ENCODE measurements around the gene C1GALT1C1L. TPM values are rescaled to one million over a fixed set of nuclear protein-coding genes. Genes with fewer than 3 reads are reported as not detected.
A peak's percentile ranks its signal among the peaks of the same experiment; 100 is the strongest.

Gene C1GALT1C1L
- polyA plus RNA-seq, 1 experiment, result 0.12 TPM

DNA sequence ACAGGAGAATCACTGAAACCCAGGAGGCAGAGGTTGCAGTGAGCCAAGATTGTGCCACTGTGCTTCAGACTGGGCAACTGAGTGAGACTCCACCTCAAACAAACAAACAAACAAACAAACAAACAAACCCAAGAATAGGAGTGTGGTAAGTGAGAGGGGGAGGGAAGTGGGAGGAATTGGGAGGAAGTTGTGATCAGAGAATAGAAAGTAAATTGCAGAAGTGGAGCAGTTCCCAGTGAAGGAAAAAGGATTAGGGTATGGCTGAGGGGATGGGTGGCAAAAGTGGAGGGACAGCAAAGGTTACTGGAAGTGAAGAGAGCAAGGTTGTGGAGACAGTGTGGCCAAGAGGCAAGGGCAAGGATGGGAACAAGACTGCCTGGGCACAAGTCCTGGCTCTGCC, 41.1 kb upstream of the C1GALT1C1L start:
- DNase-seq (ENCODE audit: low read depth), result no peak
- Histone ChIP-seq H3K4me3 (ENCODE audit: low read depth, low read length) (no peak overlapping the region), H3K27me3 (ENCODE audit: control insufficient read depth, insufficient read depth, low read length) (peaks cover 1% of the 10 kb centered on the region; the same call in 1 of the 2 replicates), H3K36me3 (ENCODE audit: control insufficient read depth, insufficient read depth, low read length) (no peaks in the 10 kb centered on the region)
- ChIA-PET CTCF (no interaction called here), POLR2A (no interaction called here)
- TF ChIP-seq, protein P1, sequence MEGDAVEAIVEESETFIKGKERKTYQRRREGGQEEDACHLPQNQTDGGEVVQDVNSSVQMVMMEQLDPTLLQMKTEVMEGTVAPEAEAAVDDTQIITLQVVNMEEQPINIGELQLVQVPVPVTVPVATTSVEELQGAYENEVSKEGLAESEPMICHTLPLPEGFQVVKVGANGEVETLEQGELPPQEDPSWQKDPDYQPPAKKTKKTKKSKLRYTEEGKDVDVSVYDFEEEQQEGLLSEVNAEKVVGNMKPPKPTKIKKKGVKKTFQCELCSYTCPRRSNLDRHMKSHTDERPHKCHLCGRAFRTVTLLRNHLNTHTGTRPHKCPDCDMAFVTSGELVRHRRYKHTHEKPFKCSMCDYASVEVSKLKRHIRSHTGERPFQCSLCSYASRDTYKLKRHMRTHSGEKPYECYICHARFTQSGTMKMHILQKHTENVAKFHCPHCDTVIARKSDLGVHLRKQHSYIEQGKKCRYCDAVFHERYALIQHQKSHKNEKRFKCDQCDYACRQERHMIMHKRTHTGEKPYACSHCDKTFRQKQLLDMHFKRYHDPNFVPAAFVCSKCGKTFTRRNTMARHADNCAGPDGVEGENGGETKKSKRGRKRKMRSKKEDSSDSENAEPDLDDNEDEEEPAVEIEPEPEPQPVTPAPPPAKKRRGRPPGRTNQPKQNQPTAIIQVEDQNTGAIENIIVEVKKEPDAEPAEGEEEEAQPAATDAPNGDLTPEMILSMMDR (IDR thresholded peaks at IDR 0.05; ENCODE audit: insufficient read depth, low read depth, low read length), result no peak

DNA sequence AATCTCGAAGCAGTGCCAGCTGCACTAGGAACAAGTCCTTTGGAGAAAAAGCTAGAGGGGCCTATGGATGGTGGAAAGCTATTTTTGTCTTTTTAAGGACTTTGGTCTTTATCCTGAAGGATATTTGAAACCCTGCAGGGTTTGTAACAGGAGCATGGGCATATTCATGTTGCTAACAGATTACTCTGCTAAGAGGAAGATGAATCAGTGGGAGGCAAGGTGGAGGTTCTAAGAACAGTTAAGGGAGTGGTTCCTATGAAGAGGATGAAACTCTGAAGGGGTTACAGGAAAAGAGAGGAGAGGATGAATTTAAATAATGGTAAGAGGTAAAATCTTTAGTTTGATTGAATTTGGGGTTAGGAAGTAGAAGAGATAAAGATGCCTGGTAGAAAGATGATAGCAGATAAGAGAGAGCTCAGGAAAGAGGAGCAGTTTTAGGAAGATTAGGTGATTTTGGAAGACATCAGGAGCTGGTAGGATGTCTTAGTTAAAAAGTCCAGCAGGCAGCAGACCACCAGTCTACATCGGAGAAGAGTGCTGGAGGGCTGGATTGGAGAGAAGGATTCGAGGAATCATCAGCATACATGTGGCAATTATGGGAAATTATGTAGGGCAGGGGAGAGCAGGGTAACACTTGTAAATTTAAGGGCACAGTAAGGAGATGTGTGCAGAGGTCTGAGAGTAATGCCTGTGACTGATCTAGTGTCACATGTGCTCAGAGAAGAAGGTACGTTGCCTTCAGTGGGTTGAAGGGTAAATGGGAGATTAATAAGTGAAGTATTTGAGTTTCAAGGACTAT, 39.3 kb upstream of the C1GALT1C1L start:
- Histone ChIP-seq H3K4me3 (ENCODE audit: low read depth, low read length) (no peak overlapping the region), H3K36me3 (ENCODE audit: control insufficient read depth, insufficient read depth, low read length) (no peaks in the 10 kb centered on the region), H3K27me3 (ENCODE audit: control insufficient read depth, insufficient read depth, low read length) (peaks cover 1% of the 10 kb centered on the region; the same call in 1 of the 2 replicates)
- ChIA-PET CTCF (interaction anchor here (0.7 to 0.9 kb wide), 2 partner anchors 10 to 22 kb away, joined by 3 to 5 read pairs; no protein-coding TSS in a partner anchor), POLR2A (no interaction called here)
- no peak for DNase-seq (ENCODE audit: low read depth)
- TF ChIP-seq, protein P1 (IDR thresholded peaks at IDR 0.05; ENCODE audit: insufficient read depth, low read depth, low read length), result no peak

DNA sequence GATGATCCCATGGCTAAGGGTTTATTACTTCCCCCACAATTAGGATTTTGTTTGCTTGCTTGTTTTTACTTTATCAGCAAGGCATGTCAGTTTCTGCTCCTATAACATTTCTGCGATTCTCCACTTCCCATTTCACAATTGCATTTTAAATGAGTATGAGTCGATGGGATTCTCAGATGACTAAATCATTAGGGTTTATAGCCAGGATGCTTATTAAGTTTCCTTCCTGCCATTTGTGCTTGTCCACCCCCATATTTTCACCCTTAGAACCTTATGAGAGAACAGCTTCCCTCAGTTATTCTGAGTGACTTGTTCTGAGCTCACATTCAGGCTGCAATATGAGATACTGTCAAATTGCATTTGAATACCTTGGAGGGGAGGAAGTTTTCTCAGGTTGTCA, 37.9 kb upstream of the C1GALT1C1L start:
- ChIA-PET POLR2A (no interaction called here), CTCF (interaction anchor here (0.6 to 1.0 kb wide), 2 partner anchors 17 to 101 kb away, joined by 3 to 4 read pairs; no protein-coding TSS in a partner anchor)
- Histone ChIP-seq H3K4me3 (ENCODE audit: low read depth, low read length) (no peak overlapping the region), H3K36me3 (ENCODE audit: control insufficient read depth, insufficient read depth, low read length) (no peaks in the 10 kb centered on the region), H3K27me3 (ENCODE audit: control insufficient read depth, insufficient read depth, low read length) (peaks cover 1% of the 10 kb centered on the region; the same call in 1 of the 2 replicates)
- DNase-seq (ENCODE audit: low read depth), result peak; percentile 69
- TF ChIP-seq, protein P1 (IDR thresholded peaks at IDR 0.05; ENCODE audit: insufficient read depth, low read depth, low read length), result no peak

GRCh38 chr2:43710866-43711265, 34.6 kb upstream of the C1GALT1C1L start:
- Histone ChIP-seq H3K27me3 (ENCODE audit: control insufficient read depth, insufficient read depth, low read length) (no peaks in the 10 kb centered on the region), H3K36me3 (ENCODE audit: control insufficient read depth, insufficient read depth, low read length) (no peaks in the 10 kb centered on the region), H3K4me3 (ENCODE audit: low read depth, low read length) (no peak overlapping the region)
- ChIA-PET CTCF (no interaction called here), POLR2A (no interaction called here)
- TF ChIP-seq, protein P1 (IDR thresholded peaks at IDR 0.05; ENCODE audit: insufficient read depth, low read depth, low read length), result no peak
- DNase-seq (ENCODE audit: low read depth), result no peak

DNA sequence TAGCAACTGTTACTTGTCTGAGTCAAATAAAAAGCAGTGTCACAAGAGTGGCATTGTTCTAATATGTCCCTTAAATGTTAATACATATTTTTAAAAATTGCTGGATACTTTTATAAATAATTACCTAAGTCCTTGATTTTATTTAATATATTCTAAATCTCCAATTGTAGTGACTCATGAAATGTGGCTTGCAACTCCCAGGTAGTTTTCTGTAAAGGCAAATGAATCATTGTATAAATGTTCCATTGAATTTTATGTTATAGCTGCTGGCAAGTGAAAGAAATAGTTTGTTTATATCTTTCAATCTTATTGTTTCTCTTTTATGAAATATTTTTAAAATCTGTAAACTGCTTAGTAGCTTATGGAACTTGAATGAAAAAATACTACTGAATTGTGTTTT, 32.7 kb upstream of the C1GALT1C1L start:
- Histone ChIP-seq H3K27me3 (ENCODE audit: control insufficient read depth, insufficient read depth, low read length) (no peaks in the 10 kb centered on the region), H3K36me3 (ENCODE audit: control insufficient read depth, insufficient read depth, low read length) (no peaks in the 10 kb centered on the region), H3K4me3 (ENCODE audit: low read depth, low read length) (no peak overlapping the region)
- POLR2A ChIA-PET, result no interaction called here
- TF ChIP-seq, protein P1 (IDR thresholded peaks at IDR 0.05; ENCODE audit: insufficient read depth, low read depth, low read length), result no peak
- CTCF ChIA-PET, result interaction anchor here (0.7 kb wide), 1 partner anchor 15 kb away, joined by 3 read pairs; no protein-coding TSS in a partner anchor
- no peak for DNase-seq (ENCODE audit: low read depth)
